ENCODE measurements around the gene MRNIP. TPM values are rescaled to one million over a fixed set of nuclear protein-coding genes. Genes with fewer than 3 reads are reported as not detected.

The MRNIP gene
- total RNA-seq, 1 donor = 13.2 TPM

GRCh38 chr5:179893076-179893957 lies 34.7 kb upstream of the MRNIP start:
- Histone ChIP-seq H3K4me1 (ENCODE audit: insufficient read depth, low read length) (no peaks in the 10 kb centered on the region), H3K9me3 (ENCODE audit: low read depth, low read length) (no peaks in the 10 kb centered on the region), H3K27me3 (ENCODE audit: insufficient read depth, low read length) (no peaks in the 10 kb centered on the region), H3K4me3 (ENCODE audit: low read length) (no peak overlapping the region)

- H3K4me3 ChIP-seq (ENCODE audit: low read length) = no peak overlapping the region
- no peaks in the 10 kb centered on the region for H3K27me3 ChIP-seq (ENCODE audit: insufficient read depth, low read length)
- H3K9me3 ChIP-seq (ENCODE audit: low read depth, low read length) = no peaks in the 10 kb centered on the region
- no peaks in the 10 kb centered on the region for H3K4me1 ChIP-seq (ENCODE audit: insufficient read depth, low read length)
Observed at GRCh38 chr5:179892255-179892654, 33.6 kb upstream of the MRNIP start.

GRCh38 chr5:179890751-179891682 lies 32.4 kb upstream of the MRNIP start:
- Histone ChIP-seq H3K4me3 (ENCODE audit: low read length) (no peak overlapping the region), H3K27me3 (ENCODE audit: insufficient read depth, low read length) (no peaks in the 10 kb centered on the region), H3K9me3 (ENCODE audit: low read depth, low read length) (no peaks in the 10 kb centered on the region), H3K4me1 (ENCODE audit: insufficient read depth, low read length) (no peaks in the 10 kb centered on the region)

- no peaks in the 10 kb centered on the region for H3K4me1 ChIP-seq (ENCODE audit: insufficient read depth, low read length)
- no peaks in the 10 kb centered on the region for H3K9me3 ChIP-seq (ENCODE audit: low read depth, low read length)
Observed at GRCh38 chr5:179889885-179890284, 31.3 kb upstream of the MRNIP start.

GRCh38 chr5:179887802-179888201 lies 29.2 kb upstream of the MRNIP start:
- Histone ChIP-seq H3K4me1 (ENCODE audit: insufficient read depth, low read length) (no peaks in the 10 kb centered on the region), H3K27me3 (ENCODE audit: insufficient read depth, low read length) (no peaks in the 10 kb centered on the region), H3K4me3 (ENCODE audit: low read length) (no peak overlapping the region), H3K9me3 (ENCODE audit: low read depth, low read length) (peaks cover 19% of the 10 kb centered on the region)

More at GRCh38 chr5:179889885-179890284, 31.3 kb upstream of the MRNIP start:
- Histone ChIP-seq H3K27me3 (ENCODE audit: insufficient read depth, low read length) (no peaks in the 10 kb centered on the region), H3K4me3 (ENCODE audit: low read length) (no peak overlapping the region)

- Histone ChIP-seq H3K27me3 (ENCODE audit: insufficient read depth, low read length) (no peaks in the 10 kb centered on the region), H3K4me1 (ENCODE audit: insufficient read depth, low read length) (no peaks in the 10 kb centered on the region), H3K4me3 (ENCODE audit: low read length) (no peak overlapping the region), H3K9me3 (ENCODE audit: low read depth, low read length) (peaks cover 20% of the 10 kb centered on the region)
Observed at GRCh38 chr5:179887095-179887494, 28.5 kb upstream of the MRNIP start.

GRCh38 chr5:179886190-179886911 lies 27.7 kb upstream of the MRNIP start:
- H3K4me1 ChIP-seq (ENCODE audit: insufficient read depth, low read length) = no peaks in the 10 kb centered on the region
- H3K27me3 ChIP-seq (ENCODE audit: insufficient read depth, low read length) = no peaks in the 10 kb centered on the region
- H3K4me3 ChIP-seq (ENCODE audit: low read length) = no peak overlapping the region
- H3K9me3 ChIP-seq (ENCODE audit: low read depth, low read length) = peaks cover 20% of the 10 kb centered on the region

GRCh38 chr5:179885491-179886090 lies 27.0 kb upstream of the MRNIP start:
- no peaks in the 10 kb centered on the region for H3K4me1 ChIP-seq (ENCODE audit: insufficient read depth, low read length)
- H3K9me3 ChIP-seq (ENCODE audit: low read depth, low read length) = peaks cover 20% of the 10 kb centered on the region
- H3K27me3 ChIP-seq (ENCODE audit: insufficient read depth, low read length) = no peaks in the 10 kb centered on the region
- no peak overlapping the region for H3K4me3 ChIP-seq (ENCODE audit: low read length)

- no peak overlapping the region for H3K4me3 ChIP-seq (ENCODE audit: low read length)
- H3K4me1 ChIP-seq (ENCODE audit: insufficient read depth, low read length) = no peaks in the 10 kb centered on the region
- H3K9me3 ChIP-seq (ENCODE audit: low read depth, low read length) = peaks cover 20% of the 10 kb centered on the region
- no peaks in the 10 kb centered on the region for H3K27me3 ChIP-seq (ENCODE audit: insufficient read depth, low read length)
Observed at GRCh38 chr5:179883163-179883562, 24.5 kb upstream of the MRNIP start.

- Histone ChIP-seq H3K4me1 (ENCODE audit: insufficient read depth, low read length) (no peaks in the 10 kb centered on the region), H3K27me3 (ENCODE audit: insufficient read depth, low read length) (no peaks in the 10 kb centered on the region)
Observed at GRCh38 chr5:179882338-179882737, 23.7 kb upstream of the MRNIP start.

GRCh38 chr5:179880848-179881590 lies 22.4 kb upstream of the MRNIP start:
- no peak overlapping the region for H3K4me3 ChIP-seq (ENCODE audit: low read length)
- no peaks in the 10 kb centered on the region for H3K27me3 ChIP-seq (ENCODE audit: insufficient read depth, low read length)
- peaks cover 8% of the 10 kb centered on the region for H3K4me1 ChIP-seq (ENCODE audit: insufficient read depth, low read length)
- H3K9me3 ChIP-seq (ENCODE audit: low read depth, low read length) = peaks cover 20% of the 10 kb centered on the region

More at GRCh38 chr5:179882338-179882737, 23.7 kb upstream of the MRNIP start:
- Histone ChIP-seq H3K9me3 (ENCODE audit: low read depth, low read length) (peaks cover 20% of the 10 kb centered on the region), H3K4me3 (ENCODE audit: low read length) (no peak overlapping the region)

GRCh38 chr5:179880066-179880650 lies 21.5 kb upstream of the MRNIP start:
- H3K4me1 ChIP-seq (ENCODE audit: insufficient read depth, low read length) = peaks cover 8% of the 10 kb centered on the region
- H3K27me3 ChIP-seq (ENCODE audit: insufficient read depth, low read length) = no peaks in the 10 kb centered on the region
- H3K9me3 ChIP-seq (ENCODE audit: low read depth, low read length) = peaks cover 20% of the 10 kb centered on the region
- H3K4me3 ChIP-seq (ENCODE audit: low read length) = no peak overlapping the region

- H3K27me3 ChIP-seq (ENCODE audit: insufficient read depth, low read length) = no peaks in the 10 kb centered on the region
- H3K9me3 ChIP-seq (ENCODE audit: low read depth, low read length) = peaks cover 19% of the 10 kb centered on the region
- H3K4me1 ChIP-seq (ENCODE audit: insufficient read depth, low read length) = peaks cover 8% of the 10 kb centered on the region
- H3K4me3 ChIP-seq (ENCODE audit: low read length) = no peak overlapping the region
Observed at GRCh38 chr5:179879690-179880010, 21.0 kb upstream of the MRNIP start.
